SK-N-SH treated with all-trans-retinoic acid at 6 μM for 48 hours (cell line): ENCODE data around the gene TMEM269.

Source experiments
- ARNTL ChIP-seq: fragments of 450-650 bp; formaldehyde crosslinking; IDR thresholded peaks from 2 replicates; pipeline ENCODE4 v1.5.0; 2020; ENCODE audit warnings: low read depth, mild to moderate bottlenecking, moderate library complexity, borderline replicate concordance
- BACH2 ChIP-seq: fragments of 250-450 bp; sonication (Bioruptor Pico); IDR thresholded peaks from 2 replicates; pipeline ENCODE4 v1.9.0; 2021; ENCODE audit warnings: mild to moderate bottlenecking, borderline replicate concordance
- CSDC2 ChIP-seq: fragments of 250-450 bp; sonication (Bioruptor Pico); IDR thresholded peaks from 2 replicates; pipeline ENCODE4 v1.5.0; 2020; ENCODE audit warnings: mild to moderate bottlenecking, moderate library complexity
- ESRRG ChIP-seq: fragments of 250-450 bp; sonication (Bioruptor Pico); IDR thresholded peaks from 2 replicates; pipeline ENCODE4 v1.6.1; 2021; ENCODE audit warnings: mild to moderate bottlenecking
- OSR1 ChIP-seq: fragments of 250-450 bp; sonication (Bioruptor Pico); IDR thresholded peaks from 2 replicates; pipeline ENCODE4 v1.8.0; 2022; ENCODE audit warnings: moderate library complexity, mild to moderate bottlenecking, inconsistent platforms
- PATZ1 ChIP-seq: fragments of 250-450 bp; sonication (Bioruptor Pico); IDR thresholded peaks from 2 replicates; pipeline ENCODE4 v1.8.0; 2020; ENCODE audit warnings: mild to moderate bottlenecking, moderate library complexity, borderline replicate concordance
- PPARA ChIP-seq: fragments of 250-450 bp; sonication (Bioruptor Pico); IDR thresholded peaks from 2 replicates; pipeline ENCODE4 v1.5.0; 2020; ENCODE audit warnings: mild to moderate bottlenecking, borderline replicate concordance
- RARB ChIP-seq: fragments of 250-450 bp; sonication (Bioruptor Pico); IDR thresholded peaks from 2 replicates; pipeline ENCODE4 v1.8.0; 2021; ENCODE audit warnings: mild to moderate bottlenecking, moderate library complexity
- SNAI2 ChIP-seq: fragments of 250-450 bp; sonication (Bioruptor Pico); IDR thresholded peaks from 2 replicates; pipeline ENCODE4 v1.5.0; 2020; ENCODE audit warnings: mild to moderate bottlenecking, moderate library complexity
- TCF4 ChIP-seq: fragments of 250-450 bp; sonication (Bioruptor Pico); IDR thresholded peaks from 2 replicates; pipeline ENCODE4 v1.8.0; 2021; ENCODE audit warnings: mild to moderate bottlenecking, moderate library complexity, borderline replicate concordance
- TOX ChIP-seq: fragments of 250-450 bp; sonication (Bioruptor Pico); IDR thresholded peaks from 2 replicates; pipeline ENCODE4 v1.8.0; 2021; ENCODE audit warnings: mild to moderate bottlenecking, moderate library complexity, borderline replicate concordance
- TSHZ2 ChIP-seq: fragments of 250-450 bp; sonication (Bioruptor Pico); IDR thresholded peaks from 2 replicates; pipeline ENCODE4 v1.5.0; 2020; ENCODE audit warnings: mild to moderate bottlenecking, moderate library complexity
- ZNF565 ChIP-seq: fragments of 450-650 bp; formaldehyde crosslinking; conservative IDR thresholded peaks from 2 replicates; pipeline ENCODE4 v1.5.0; 2020; ENCODE audit warnings: low read depth, mild to moderate bottlenecking, moderate library complexity
- ZNF8 ChIP-seq: fragments of 450-650 bp; formaldehyde crosslinking; IDR thresholded peaks from 2 replicates; pipeline ENCODE4 v1.5.0; 2020; ENCODE audit warnings: mild to moderate bottlenecking, moderate library complexity

GRCh38 chr1:42834803-42835202 lies 50.0 kb downstream of the TMEM269 start:
- TF ChIP-seq CSDC2 (CRISPR knock-in tag) = no peak
- no peak for TF ChIP-seq RARB
- no peak for TF ChIP-seq ZNF565
- TF ChIP-seq SNAI2 (CRISPR knock-in tag) = no peak
- no peak for TF ChIP-seq ARNTL
- TF ChIP-seq PATZ1 = no peak
- TF ChIP-seq BACH2 (CRISPR knock-in tag) = no peak
- TF ChIP-seq OSR1 (CRISPR knock-in tag) = no peak
- no peak for TF ChIP-seq TOX (CRISPR knock-in tag)
- no peak for TF ChIP-seq TSHZ2 (CRISPR knock-in tag)
- no peak for TF ChIP-seq TCF4
- TF ChIP-seq ZNF8 (CRISPR knock-in tag) = no peak
- no peak for TF ChIP-seq ESRRG (CRISPR knock-in tag)
- TF ChIP-seq PPARA (CRISPR knock-in tag) = no peak
